Measurements from ENCODE around the gene ARHGEF39.

DNA sequence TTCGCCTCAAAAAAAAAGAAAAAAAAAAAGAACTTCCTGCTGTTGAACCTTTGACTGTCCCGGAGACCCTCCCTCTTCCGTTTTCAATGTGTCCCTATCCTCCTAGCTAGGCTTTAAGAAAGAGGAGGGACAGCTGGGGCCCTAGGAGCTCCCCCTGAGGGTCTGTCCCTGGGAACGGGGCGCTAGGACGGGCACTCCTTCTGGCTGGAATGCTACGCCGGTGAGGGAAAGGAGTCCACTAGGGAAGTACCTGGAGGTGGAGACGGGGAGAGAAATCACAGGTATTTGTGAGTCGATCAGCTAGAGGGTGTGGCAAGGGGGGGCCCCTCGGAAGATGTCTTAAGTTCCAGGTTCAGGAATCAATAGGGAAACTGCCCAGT is 18.9 kb downstream of the ARHGEF39 start:
- TF ChIP-seq, protein P1, sequence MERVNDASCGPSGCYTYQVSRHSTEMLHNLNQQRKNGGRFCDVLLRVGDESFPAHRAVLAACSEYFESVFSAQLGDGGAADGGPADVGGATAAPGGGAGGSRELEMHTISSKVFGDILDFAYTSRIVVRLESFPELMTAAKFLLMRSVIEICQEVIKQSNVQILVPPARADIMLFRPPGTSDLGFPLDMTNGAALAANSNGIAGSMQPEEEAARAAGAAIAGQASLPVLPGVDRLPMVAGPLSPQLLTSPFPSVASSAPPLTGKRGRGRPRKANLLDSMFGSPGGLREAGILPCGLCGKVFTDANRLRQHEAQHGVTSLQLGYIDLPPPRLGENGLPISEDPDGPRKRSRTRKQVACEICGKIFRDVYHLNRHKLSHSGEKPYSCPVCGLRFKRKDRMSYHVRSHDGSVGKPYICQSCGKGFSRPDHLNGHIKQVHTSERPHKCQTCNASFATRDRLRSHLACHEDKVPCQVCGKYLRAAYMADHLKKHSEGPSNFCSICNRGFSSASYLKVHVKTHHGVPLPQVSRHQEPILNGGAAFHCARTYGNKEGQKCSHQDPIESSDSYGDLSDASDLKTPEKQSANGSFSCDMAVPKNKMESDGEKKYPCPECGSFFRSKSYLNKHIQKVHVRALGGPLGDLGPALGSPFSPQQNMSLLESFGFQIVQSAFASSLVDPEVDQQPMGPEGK (CRISPR knock-in tag; IDR thresholded peaks at IDR 0.05; ENCODE audit: borderline replicate concordance): no peak
- TF ChIP-seq TOX (CRISPR knock-in tag; IDR thresholded peaks at IDR 0.05; ENCODE audit: borderline replicate concordance): no peak
